ENCODE measurements around the gene GRM4.

GRCh38 chr6:34138191-34138590 is 7.7 kb downstream of the GRM4 start:
- no peak for TF ChIP-seq CTCF (conservative IDR thresholded peaks at IDR 0.05; ENCODE audit: low read length)
- no peak for TF ChIP-seq EZH2phosphoT487 (IDR thresholded peaks at IDR 0.05; ENCODE audit: borderline replicate concordance)
